ENCODE measurements around the gene RAVER1. TPM values are rescaled to one million over a fixed set of nuclear protein-coding genes. Genes with fewer than 3 reads are reported as not detected.

RAVER1 gene
- total and polyA plus RNA-seq, 2 of the 13 experiments (the other 11 are each of a cell fraction or from before 2014, with no cell fraction given) = 3.6 to 7.9 TPM

GRCh38 chr19:10380313-10381102, 47.2 kb upstream of the RAVER1 start, which contains the start of gene TYK2 (continued):
- TF ChIP-seq GMEB1 (CRISPR knock-in tag; IDR thresholded peaks at IDR 0.05; ENCODE audit: borderline replicate concordance) (peak; percentile 38), ARID2 (CRISPR knock-in tag; IDR thresholded peaks at IDR 0.05; ENCODE audit: borderline replicate concordance) (peak; percentile 22; the same call in 1 of the 2 replicates), FIP1L1 (IDR thresholded peaks at IDR 0.05; ENCODE audit: borderline replicate concordance, insufficient read depth, low read depth, low read length) (no peak), SMAD9 (CRISPR knock-in tag; IDR thresholded peaks at IDR 0.05) (no peak), RNF2 (conservative IDR thresholded peaks at IDR 0.05; ENCODE audit: low read depth) (peak; percentile 80), ZUFSP (CRISPR knock-in tag; IDR thresholded peaks at IDR 0.05; ENCODE audit: borderline replicate concordance) (no peak), ZNF770 (CRISPR knock-in tag; IDR thresholded peaks at IDR 0.05) (no peak), ZNF772 (CRISPR knock-in tag; IDR thresholded peaks at IDR 0.05) (0 out of 2 replicates have a peak, but pooled peaks have one; percentile 16), ZNF609 (CRISPR knock-in tag; IDR thresholded peaks at IDR 0.05; ENCODE audit: borderline replicate concordance) (no peak; the same call in none of the 2 replicates), ZBTB10 (CRISPR knock-in tag; IDR thresholded peaks at IDR 0.05; ENCODE audit: borderline replicate concordance) (0 out of 2 replicates have a peak, but pooled peaks have one; percentile 25), ZNF597 (CRISPR knock-in tag; IDR thresholded peaks at IDR 0.05) (no peak), ZNF337 (CRISPR knock-in tag; IDR thresholded peaks at IDR 0.05; ENCODE audit: borderline replicate concordance, low read depth) (no peak)

Measured in HepG2 (cell line).